Endodermal cell (in vitro differentiated cells): Measurements from ENCODE around the gene CXorf38. TPM values are rescaled to one million over a fixed set of nuclear protein-coding genes. Genes with fewer than 3 reads are reported as not detected.

Experiments used
- DNase-seq: peaks from one replicate; pipeline ENCODE4 v3.0.0-alpha.2; 2017
- H3K27ac ChIP-seq: 2 replicates; pipeline ENCODE4 v1.5.1; 2013; ENCODE audit warnings: mild to moderate bottlenecking, low read depth, low read length, moderate library complexity
- H3K27me3 ChIP-seq: 2 replicates; pipeline ENCODE4 v1.6.1; 2013; ENCODE audit warnings: mild to moderate bottlenecking, low read length, moderate library complexity; ENCODE audit not compliant: insufficient read depth, control insufficient read depth, poor library complexity, severe bottlenecking
- H3K36me3 ChIP-seq: 2 replicates; pipeline ENCODE4 v1.7.0; 2013; ENCODE audit warnings: mild to moderate bottlenecking, low read length, moderate library complexity; ENCODE audit not compliant: control insufficient read depth, insufficient read depth
- H3K4me1 ChIP-seq: one replicate; pipeline ENCODE4 v1.7.0; 2013; ENCODE audit warnings: low read length; ENCODE audit not compliant: control insufficient read depth, insufficient read depth
- H3K4me3 ChIP-seq: 2 replicates; pipeline ENCODE4 v1.5.1; 2013; ENCODE audit warnings: mild to moderate bottlenecking, low read length, moderate library complexity
- H3K9ac ChIP-seq: 2 replicates; pipeline ENCODE4 v1.6.1; 2013; ENCODE audit warnings: mild to moderate bottlenecking, low read length, moderate library complexity; ENCODE audit not compliant: poor library complexity, severe bottlenecking; ENCODE audit errors: extremely low read depth
- H3K9me3 ChIP-seq: 2 replicates; pipeline ENCODE4 v1.6.1; 2013; ENCODE audit warnings: mild to moderate bottlenecking, low read length, moderate library complexity; ENCODE audit not compliant: control insufficient read depth
- H3K27ac Mint-ChIP-seq: 2 replicates; pipeline ENCODE4 v1.8.0; 2020; ENCODE audit warnings: mixed read lengths
- H3K27me3 Mint-ChIP-seq: 2 replicates; pipeline ENCODE4 v1.8.0; 2021; ENCODE audit warnings: mild to moderate bottlenecking, mixed read lengths; ENCODE audit not compliant: insufficient read depth
- H3K36me3 Mint-ChIP-seq: 2 replicates; pipeline ENCODE4 v1.8.0; 2020; ENCODE audit warnings: low read depth, mixed read lengths
- H3K4me1 Mint-ChIP-seq: 2 replicates; pipeline ENCODE4 v1.8.0; 2020; ENCODE audit warnings: mixed read lengths
- H3K4me3 Mint-ChIP-seq: 2 replicates; pipeline ENCODE4 v1.8.0; 2020; ENCODE audit warnings: mild to moderate bottlenecking, moderate library complexity, mixed read lengths
- H3K9me3 Mint-ChIP-seq: 2 replicates; pipeline ENCODE4 v1.8.0; 2020; ENCODE audit warnings: mild to moderate bottlenecking, mixed read lengths
- CTCF ChIP-seq: fragments of 200-600 bp; sonication (generic); conservative IDR thresholded peaks from 2 replicates; pipeline ENCODE4 v1.5.0; 2021; ENCODE audit warnings: antibody characterized with exemption, mild to moderate bottlenecking
- WGBS, 2 experiments: methylation state at CpG; one replicate each; pipeline versions ENCODE4 v1.1.5 to v1.1.7; 2013; ENCODE audit warnings: missing lambda C conversion rate in 2 of 2, mixed read lengths in 1 of 2; ENCODE audit not compliant: insufficient coverage in 1 of 2, insufficient read length in 1 of 2; 5-methylcytosine and 5-hydroxymethylcytosine counted together
- total RNA-seq, 2 donors: library from RNA; stranded (reverse); fragmentation: NEBNext Ultra II Directional in 1 of 2; extraction: Animal tissue kit (Norgen Biotek cat#: 25700) in 1 of 2; gene quantifications; 2 replicates in 1 of 2; 3 replicates in 1 of 2; pipeline ENCODE4 v1.2.1, GENCODE V29; 2021

CXorf38 gene
- total RNA-seq, 2 donors from 2014 or later = 9.1 to 10.6 TPM

- Mint-ChIP-seq H3K36me3 (no peaks in the 10 kb centered on the region), H3K27ac (no peak overlapping the region), H3K4me3 (no peak overlapping the region), H3K4me1 (no peaks in the 10 kb centered on the region), H3K27me3 (peaks cover 2% of the 10 kb centered on the region), H3K9me3 (peaks cover 21% of the 10 kb centered on the region)
- H3K9me3 ChIP-seq = no peaks in the 10 kb centered on the region
- no peaks in the 10 kb centered on the region for H3K36me3 ChIP-seq
- H3K4me3 ChIP-seq = no peak overlapping the region
- H3K27ac ChIP-seq = no peak overlapping the region
- TF ChIP-seq CTCF = no peak
- H3K9ac ChIP-seq = no peak overlapping the region
- WGBS, 2 experiments = 92 to 95% methylated on average over 6 to 18 of the region's 18 CpGs
- H3K27me3 ChIP-seq = no peaks in the 10 kb centered on the region
- no peaks in the 10 kb centered on the region for H3K4me1 ChIP-seq
- DNase-seq = no peak
Measured at GRCh38 chrX:40622479-40623138, 24.8 kb downstream of the CXorf38 start.

- H3K9me3 ChIP-seq = no peaks in the 10 kb centered on the region
- DNase-seq = no peak
- no peaks in the 10 kb centered on the region for H3K36me3 ChIP-seq
- no peak overlapping the region for H3K27ac ChIP-seq
- Mint-ChIP-seq H3K4me3 (no peak overlapping the region), H3K36me3 (no peaks in the 10 kb centered on the region), H3K27me3 (no peaks in the 10 kb centered on the region), H3K4me1 (no peaks in the 10 kb centered on the region), H3K9me3 (peaks cover 19% of the 10 kb centered on the region), H3K27ac (no peak overlapping the region)
- no peak for TF ChIP-seq CTCF
- 85 to 89% methylated on average over 4 to 6 of the region's 7 CpGs for WGBS, 2 experiments
- no peak overlapping the region for H3K4me3 ChIP-seq
- no peak overlapping the region for H3K9ac ChIP-seq
- no peaks in the 10 kb centered on the region for H3K27me3 ChIP-seq
- H3K4me1 ChIP-seq = no peaks in the 10 kb centered on the region
Measured at GRCh38 chrX:40617566-40617965, 29.8 kb downstream of the CXorf38 start.

GRCh38 chrX:40615976-40616375 is 31.4 kb downstream of the CXorf38 start:
- no peak overlapping the region for H3K27ac Mint-ChIP-seq
- H3K27me3 Mint-ChIP-seq = no peaks in the 10 kb centered on the region
- no peak overlapping the region for H3K4me3 Mint-ChIP-seq
- Histone ChIP-seq H3K9ac (no peak overlapping the region), H3K36me3 (no peaks in the 10 kb centered on the region), H3K27ac (no peak overlapping the region), H3K4me1 (no peaks in the 10 kb centered on the region), H3K9me3 (no peaks in the 10 kb centered on the region), H3K4me3 (no peak overlapping the region), H3K27me3 (no peaks in the 10 kb centered on the region)
- H3K9me3 Mint-ChIP-seq = peaks cover 17% of the 10 kb centered on the region
- no peaks in the 10 kb centered on the region for H3K36me3 Mint-ChIP-seq
- 58% methylated on average over 5 of the region's 9 CpGs; no CpG with 5 or more reads in 1 of the 2 experiments for WGBS, 2 experiments
- TF ChIP-seq CTCF = no peak
- H3K4me1 Mint-ChIP-seq = no peaks in the 10 kb centered on the region
- no peak for DNase-seq
